NCI-H2196 treated with DMSO at 0.1 percent for 48 hours (cell line): ENCODE data around the gene PRR33.
"Not testable (repeated sequence)": the region's sequence is repeated elsewhere in the genome, so short reads cannot be mapped to it uniquely, and the experiment has no call there.

Experiments used
- DNase-seq: peaks from one replicate; lab custom pipeline; 2025; ENCODE audit not compliant: unreplicated experiment; lab: John Stamatoyannopoulos, UW

Gene PRR33

DNA sequence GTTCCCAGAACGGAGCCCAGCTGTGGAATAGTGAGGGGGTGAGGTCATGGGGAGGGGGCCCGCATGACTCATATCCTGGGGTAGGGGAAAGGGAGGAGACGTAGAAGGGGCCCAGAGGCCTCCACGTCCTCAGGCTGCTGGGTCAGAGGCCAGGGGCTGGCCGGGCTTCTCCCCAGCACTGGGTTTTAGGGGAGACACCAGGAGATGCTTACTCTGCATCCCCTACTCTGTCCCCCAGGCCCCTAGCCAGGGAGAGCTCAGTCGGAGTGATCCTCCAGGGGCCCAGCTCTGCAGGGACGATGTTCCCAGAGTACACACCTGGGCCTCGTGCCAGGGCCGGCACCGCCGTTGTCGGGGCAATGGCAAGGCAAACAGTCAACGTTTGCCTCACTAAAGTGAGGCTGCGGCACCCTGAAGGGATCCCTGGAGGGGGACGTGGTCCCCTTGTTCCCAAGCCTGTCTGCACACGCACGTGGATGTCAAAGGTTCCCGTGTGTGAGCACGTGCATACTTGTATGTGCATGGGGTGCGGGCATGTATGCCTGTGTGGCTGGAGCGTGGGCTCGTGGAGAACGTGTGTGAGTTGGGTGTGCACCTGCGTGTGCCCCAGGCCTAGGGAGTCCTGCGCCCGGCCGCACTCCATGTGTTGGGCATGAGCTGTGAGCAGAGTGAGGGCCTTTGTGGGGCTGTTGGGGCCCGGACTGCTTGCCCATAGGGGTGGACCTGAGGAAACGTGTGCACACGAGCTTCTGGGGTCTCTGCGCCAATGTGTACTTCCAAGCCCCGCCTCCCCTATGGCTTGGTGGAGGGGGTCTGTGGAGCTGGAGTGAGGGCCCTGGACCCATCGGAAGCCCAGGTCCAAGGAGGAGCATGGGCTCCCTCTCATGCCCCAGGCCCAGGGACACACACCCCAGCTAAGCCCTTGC is 14.2 kb downstream of the PRR33 start:
- no peak for DNase-seq

DNA sequence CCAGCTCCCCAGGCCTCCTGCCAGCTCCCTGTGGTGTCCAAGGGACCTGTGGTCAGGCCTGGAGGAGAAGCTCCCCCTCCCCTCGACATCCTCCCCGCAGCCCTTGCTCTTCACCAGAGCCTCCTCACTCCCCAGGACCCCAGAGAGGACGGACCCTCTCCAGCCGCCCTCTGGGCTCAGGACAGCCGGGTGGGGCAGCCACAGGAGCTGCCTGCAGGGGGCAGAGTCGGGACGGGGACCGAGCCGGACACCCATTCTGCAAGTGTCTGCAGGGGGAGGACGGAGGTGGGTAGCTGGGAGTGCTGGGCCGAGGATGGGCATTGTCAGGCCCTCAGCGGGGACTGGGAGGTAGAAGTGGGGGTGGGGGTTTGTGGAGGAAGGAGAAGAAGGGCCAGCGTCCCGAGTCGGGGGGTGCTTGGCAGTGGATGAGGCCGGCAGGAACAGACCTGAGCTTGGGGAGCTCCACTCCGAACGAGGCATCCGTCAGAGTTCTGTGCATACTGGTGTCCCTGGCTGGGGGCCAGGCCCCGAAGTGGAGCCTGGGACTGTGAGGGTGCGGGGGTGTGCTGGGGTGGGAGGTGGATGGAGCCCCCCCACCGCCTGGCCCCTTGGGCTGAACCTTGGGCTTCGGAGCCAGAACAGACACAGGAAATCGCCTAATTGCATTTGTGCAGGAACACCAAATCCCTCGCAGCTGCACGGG is 15.2 kb downstream of the PRR33 start:
- DNase-seq, result no peak

DNA sequence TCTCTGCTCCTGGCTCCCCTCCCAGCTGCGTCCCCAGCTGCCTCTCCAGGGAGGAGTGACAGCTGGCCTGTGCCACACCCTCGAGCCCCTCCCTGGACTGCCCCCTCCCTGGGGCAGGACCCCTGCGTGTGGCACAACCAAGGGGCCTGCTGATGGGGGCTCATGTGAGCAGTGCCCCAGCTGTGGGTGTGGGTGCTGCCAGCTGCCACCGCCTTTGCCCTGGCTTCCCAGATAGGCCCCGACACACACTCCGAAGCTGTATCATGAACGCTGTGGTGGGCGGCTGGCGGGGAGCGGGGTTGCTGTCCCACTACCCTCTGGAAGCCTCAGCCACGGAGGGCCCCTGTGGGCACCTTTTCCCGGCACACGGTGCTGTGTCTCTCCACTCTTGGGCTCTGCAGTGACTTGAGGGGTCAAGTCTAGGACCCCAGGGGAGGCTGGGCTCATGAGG is 15.8 kb downstream of the PRR33 start:
- not testable (repeated sequence) for DNase-seq

DNA sequence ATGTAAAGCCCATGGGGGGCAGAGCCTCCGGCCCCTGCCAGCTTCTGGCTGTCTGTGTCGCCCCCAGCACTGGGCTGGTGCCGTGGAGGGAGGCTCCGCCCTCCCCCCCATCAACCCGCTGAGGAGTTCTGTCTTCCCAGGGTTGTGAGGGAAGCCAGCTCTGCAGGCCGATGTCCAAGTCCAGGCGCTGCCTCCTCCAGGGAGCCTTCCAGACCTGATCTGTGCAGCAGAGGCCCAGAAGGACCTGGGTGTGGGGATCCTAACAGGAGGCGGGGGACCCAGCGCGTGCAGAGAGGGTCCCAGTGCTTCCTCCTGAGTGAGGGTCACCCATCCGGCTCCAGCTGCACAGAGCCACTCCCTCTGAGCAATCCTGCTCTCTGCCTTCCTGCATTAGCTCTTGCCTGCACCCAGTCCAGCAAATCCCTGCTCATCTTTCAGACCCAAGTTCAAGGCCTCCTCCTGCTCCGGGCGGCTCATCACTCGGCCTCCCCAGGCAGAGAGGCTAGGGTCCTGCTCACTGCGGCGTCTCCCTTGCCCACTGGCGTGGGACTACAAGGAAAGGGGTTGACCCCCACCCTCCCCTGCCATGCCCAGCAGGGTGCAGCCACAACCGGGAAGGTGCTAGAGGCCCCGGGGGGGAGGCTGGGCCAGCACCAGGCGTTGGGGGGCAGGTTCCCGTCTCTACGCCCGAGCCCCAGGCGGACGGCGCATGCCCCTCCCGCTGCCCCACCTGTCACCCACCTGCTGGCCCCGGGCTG is 16.4 kb downstream of the PRR33 start:
- no peak for DNase-seq

DNA sequence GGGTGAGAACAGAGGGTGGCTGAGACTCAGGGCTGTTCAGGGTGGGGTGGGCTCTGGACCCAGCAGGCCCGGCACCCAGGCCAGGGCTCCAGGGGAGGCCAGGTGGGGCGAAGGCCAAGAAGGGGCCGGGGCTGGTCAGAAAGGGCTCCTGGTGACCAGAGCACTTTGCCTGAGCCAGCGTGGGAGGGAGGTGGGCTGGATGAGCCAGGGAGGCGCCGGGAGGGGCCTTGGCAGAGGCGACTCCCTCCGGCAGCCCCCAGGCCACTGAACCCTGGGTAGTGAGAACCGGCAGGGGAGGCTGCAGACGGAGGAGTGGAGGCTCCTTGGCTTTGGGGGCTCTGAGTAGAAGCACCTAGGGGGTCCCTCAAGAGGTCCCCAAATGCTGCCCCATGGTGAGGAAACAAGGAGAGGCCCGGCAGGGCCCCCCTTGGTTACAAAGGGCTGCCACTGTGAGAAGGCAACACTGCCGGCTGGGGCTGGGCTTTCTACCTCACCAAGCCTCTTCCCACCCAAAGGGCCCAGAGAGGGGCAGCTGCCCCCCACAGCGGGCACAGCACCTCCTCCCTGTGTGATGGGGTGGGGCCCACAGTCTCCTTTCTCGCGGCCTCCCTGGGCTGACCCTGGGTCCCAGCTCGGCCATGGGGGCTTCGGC is 17.1 kb downstream of the PRR33 start:
- not testable (repeated sequence) for DNase-seq

DNA sequence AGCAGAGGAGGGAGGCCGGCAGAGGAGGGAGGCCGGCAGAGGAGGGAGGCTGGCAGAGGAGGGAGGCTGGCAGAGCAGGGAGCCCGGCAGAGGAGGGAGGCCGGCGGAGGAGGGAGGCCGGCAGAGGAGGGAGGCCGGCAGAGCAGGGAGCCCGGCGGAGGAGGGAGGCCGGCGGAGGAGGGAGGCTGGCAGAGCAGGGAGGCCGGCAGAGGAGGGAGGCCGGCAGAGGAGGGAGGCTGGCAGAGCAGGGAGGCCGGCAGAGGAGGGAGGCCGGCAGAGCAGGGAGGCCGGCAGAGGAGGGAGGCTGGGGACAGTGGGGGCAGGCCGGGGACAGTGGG is 17.9 kb downstream of the PRR33 start:
- not testable (repeated sequence) for DNase-seq

DNA sequence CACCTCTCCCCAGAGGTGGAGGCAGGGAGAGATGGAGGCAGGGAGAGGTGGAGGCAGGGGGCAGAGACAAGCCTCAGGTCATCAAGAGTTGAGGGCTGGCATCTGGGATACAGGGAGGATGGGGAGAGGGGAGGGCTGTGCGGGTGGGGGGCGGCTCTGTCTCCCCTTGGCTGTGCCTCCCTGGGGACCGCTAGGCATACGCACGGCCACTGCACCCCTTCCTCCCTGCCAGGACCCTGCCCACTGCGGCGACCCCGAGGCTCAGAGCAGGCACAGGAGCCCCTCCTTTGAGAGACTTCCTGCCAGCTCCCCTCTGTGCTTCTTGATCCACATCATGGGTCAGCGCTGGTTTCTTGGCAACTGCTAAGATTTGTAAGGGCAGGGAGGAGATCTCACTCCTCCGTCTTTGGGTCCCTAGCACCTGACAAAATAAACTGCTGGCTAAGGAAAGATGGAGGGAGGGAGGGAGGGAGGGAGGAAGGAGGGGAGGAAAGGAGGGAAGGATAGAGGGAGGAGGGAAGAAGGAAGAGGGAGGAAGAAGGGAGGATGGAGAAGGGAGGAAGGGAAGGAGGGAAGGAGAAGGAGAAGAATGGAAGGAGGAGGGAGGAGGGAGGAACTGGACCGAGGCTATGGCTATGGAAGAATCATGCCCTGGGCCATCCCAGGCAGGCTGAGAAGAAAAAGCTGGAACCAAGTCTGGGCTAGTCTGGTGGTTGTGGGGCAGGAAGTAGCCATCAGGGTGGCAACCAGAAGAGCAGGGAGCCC is 18.5 kb downstream of the PRR33 start:
- DNase-seq, result no peak

DNA sequence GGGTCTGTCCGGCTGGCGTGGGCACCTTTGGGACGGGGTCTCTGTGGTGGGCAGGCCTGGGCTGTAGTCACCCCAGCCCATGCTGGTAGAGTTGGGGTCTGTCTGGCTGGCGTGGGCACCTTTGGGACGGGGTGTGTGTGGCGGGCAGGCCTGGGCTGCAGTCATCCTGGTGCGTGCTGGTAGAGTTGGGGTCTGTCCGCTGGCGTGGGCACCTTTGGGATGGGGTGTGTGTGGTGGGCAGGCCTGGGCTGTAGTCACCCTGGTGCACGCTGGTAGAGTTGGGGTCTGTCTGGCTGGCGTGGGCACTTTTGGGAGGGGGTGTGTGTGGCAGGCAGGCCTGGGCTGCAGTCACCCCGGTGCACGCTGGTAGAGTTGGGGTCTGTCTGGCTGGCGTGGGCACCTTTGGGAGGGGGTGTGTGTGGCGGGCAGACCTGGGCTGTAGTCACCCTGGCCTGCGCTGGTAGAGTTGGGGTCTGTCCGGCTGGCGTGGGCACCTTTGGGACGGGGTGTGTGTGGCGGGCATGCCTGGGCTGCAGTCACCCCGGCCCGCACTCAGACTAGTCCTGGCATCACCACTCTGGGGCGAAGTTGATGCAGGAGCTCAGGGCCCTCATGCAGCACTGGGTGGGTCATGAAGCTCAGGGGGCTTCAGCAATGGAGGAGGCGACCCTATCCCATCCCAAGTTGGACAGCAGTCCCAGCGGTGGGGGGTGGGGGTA is 19.3 kb downstream of the PRR33 start:
- no peak for DNase-seq

DNA sequence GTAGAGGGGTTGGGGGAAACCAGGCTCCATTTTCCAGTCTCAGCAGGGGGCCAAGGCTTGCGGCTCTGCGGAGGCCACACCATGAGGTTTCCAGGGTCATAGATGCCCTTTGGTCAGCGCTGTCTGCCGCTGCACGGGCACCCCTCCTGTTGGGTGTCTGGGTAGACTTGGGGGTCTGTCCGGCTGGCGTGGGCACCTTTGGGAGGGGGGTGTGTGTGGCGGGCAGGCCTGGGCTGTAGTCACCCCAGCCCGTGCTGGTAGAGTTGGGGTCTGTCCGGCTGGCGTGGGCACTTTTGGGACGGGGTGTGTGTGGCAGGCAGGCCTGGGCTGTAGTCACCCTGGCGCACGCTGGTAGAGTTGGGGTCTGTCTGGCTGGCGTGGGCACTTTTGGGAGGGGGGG is 20.2 kb downstream of the PRR33 start:
- no peak for DNase-seq

DNA sequence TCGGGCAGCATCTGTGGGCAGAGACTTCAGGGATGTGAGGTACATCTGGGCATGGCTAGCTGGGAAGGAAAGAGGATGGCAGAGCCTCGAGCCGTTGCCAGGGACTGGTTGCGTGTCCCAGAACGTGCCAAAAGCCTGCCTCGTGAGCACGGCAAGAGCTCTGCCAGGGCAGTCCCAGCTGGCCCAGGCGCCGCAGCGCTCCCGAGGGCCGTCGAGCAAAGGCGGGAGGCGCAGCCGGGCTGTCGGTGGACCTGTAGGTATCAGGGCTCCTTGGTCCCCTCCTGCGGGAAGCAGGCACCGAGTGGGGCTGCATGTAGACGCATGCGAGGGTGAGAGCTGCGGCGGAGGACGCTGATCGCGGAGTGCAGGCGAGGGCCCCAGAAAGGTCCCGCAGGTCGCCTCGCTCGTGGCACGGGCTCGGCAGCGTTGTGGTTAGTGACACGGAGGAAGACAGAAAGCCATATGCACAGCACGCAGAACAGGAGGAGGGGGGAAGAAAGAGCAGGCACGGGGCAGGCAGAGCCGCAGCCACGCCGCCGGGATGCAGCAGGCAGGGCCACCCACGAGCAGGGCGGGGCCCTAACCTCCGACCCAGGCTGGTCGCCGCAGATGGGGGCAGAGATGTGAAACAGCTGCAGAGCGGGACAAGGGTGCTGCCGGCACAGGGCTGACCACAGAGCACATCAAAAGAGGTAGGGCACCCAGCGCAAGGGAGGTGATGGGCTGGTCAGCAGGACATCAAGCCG is 20.8 kb downstream of the PRR33 start:
- no peak for DNase-seq

DNA sequence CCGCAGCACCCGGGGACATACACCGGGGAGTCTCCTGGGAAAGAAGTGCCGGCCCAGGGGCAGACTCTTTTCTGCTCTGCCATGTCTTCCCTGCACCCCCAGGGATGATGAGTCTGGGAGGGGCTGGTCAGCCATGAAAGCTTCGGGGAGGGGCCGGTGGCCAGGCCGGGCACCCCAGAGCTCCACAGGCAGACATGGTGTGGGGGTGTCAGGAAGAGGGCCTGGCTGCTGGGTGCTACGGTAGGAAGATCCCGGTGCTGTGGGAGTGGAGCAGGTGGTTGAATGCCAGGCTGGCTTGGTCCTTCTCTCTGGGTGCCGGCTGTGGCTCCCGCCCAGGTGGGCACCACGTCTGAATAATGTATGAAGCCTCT is 21.4 kb downstream of the PRR33 start:
- no peak for DNase-seq

DNA sequence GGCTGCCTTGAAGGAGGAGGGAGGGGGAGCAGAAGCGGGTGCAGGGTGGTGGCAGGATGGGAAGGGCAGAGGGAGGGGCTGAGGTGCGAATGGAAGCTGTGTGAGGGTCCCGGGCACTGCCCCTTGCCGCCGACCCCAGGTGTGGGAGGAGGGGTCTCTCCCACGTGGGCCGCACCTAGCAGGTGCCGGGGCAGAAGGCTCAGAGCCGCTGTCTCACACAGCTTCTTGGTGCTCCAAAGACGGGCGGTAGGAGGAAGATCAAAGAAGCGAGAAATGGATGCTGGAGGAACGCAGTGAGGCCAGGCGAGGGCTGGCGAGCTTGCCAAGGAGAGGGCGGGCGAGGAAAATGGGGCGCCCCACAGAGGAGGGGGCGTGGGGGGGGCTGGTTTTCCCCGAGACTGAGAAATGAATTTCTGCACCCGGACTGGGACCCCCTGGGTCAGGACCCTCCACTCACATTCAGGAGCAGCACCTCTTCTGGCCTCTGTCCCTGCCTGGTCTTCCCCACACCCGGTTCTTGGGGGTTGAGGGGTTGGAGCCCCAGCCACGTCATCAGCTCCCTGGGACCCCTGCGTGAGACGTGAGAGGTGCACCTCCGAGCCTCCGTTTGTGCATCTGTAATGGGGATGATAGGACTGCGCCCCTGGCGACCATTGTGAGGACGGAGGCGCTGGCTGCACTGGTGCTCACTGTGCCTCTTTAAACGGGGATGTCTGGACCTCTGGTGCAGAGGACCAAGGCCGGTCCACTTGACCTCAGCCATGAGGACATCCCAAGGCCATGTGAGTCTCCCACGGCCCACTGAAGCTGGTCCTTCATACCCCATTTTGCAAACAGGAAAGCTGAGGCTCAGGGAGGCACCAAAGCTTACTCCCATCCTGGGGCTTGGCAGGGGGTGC is 22.0 kb downstream of the PRR33 start:
- DNase-seq, result no peak

DNA sequence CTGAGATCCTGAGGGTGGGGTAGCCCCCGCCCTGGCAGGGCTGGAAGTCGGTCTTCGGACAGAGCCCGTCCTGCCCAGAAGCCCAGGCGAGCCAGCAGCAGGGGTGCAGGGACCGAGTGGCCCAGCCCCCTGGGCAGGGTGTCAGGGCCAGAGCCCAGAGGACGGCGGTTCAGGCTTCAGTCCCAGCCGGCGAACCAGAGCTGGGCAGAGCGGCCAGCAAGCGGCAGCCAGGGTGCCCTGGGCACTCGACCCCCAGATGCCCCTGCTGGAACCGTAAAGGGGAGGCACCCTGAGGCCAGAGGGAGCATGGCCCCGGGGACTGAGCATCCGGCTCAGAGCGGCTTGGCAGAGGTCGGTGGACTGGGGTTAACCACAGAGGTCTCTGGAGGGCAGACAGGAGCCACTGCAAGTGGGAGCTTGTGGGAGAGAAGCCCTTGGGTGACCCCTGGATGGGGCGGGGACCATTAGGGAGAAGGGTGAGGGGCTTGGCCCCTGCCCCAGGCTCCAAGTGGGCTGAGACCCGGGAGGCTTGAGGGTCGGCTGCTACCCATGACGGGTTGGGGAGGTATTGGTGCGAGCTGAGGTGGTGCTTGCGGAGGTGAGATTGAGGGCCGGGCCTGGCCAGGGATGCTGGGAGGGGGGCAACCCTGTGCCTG is 22.9 kb downstream of the PRR33 start:
- no peak for DNase-seq

DNA sequence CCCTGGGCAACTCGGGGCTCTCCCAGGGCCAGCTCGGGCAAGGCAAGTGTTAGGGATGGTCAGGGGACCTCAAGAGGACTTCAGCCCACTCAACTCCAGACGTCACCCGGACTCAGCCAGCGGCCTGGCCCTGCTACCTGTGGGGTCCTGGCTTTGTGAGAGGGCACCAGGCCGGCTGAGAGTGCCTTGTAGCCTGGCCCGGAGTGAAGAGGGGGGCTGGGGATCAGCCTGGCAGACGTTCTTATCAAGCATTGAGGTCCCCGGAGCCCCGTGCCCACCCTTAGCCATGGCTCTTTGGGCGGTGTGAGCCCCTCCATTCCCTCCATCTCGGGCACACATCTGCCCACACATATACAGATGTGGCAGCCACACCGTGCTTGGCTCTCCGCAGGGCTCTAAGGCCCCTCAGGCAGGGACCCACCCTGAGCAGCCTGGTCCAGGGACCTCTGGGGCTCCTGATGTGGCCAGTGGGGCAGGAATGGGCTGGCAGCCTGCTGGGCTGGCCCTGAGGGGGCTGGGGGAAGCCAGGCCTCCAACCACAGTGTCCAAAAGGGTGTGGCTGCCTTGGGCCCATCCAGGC is 23.5 kb downstream of the PRR33 start:
- no peak for DNase-seq

DNA sequence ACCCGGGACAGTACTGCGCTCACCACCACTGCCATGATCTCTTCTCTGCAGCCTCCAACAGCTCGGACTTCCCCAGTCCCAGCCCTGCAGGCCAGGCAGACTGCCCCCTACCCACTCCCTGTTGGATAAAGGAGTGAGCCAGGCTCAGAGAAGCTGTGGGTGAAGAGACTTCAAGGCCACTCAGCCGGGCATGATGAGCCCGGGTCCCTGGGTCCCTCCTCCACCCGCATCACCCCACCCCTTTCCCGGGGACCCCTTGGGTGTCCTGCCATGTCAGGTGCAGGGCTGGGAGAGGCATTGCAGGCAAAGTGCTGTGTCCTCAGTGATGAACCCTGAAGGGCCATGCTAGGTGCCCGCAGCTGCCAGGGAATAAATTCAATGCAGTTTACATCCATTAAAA is 24.3 kb downstream of the PRR33 start:
- DNase-seq, result no peak

DNA sequence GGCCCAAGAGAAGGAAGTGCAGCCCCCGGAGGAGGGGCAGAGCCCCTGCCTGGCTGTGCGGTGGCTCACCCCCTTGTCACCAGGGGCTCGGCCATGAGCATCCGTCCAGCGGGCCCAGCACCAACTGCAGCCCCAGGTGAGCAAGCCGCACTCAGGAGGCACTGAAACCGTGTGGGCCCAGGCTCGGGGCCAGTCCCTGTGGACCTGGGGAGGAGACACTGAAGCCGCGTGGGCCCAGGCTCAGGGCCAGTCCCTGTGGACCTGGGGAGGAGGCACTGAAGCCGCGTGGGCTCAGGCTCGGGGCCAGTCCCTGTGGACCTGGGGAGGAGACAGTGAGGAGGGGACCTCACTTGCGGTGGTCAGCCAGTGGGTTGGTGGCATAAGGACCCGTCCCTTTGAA is 24.9 kb downstream of the PRR33 start:
- no peak for DNase-seq

DNA sequence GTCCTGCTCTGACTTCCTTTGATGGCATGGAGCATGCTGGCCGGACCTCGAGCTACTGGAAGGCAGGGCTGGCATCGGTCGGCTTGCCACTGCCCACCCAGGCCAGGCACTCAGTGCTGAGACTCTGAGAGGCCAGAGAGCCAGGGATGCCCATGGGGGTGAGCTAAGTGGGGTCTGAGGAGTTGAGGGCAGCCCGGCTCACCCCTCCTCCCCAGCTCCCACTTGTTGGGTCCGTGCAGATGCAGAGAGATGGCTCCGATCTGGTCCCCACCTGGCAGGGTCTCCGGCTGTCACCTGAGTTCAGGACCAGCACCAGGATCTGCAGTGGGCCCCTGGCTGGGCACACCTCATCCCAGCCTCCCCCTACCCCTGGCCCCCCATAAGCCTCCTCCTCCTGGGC is 25.5 kb downstream of the PRR33 start:
- no peak for DNase-seq
